HG03521 (cell line): ENCODE results near the gene WFDC1.

Experiments used
- ATAC-seq: cut with Tn5 transposase; IDR thresholded peaks from one replicate; pipeline ENCODE4 v1.9.1; 2021; ENCODE audit warnings: mild to moderate bottlenecking, moderate library complexity; ENCODE audit not compliant: unreplicated experiment

The WFDC1 gene

GRCh38 chr16:84299734-84300440 is 5.2 kb downstream of the WFDC1 start:
- no peak for ATAC-seq

- no peak for ATAC-seq
These were observed 7.7 kb downstream of the WFDC1 start for GRCh38 chr16:84302111-84302954.

- ATAC-seq: no peak
These were observed 8.3 kb downstream of the WFDC1 start for GRCh38 chr16:84303023-84303422.

- no peak for ATAC-seq
These were observed 8.8 kb downstream of the WFDC1 start for GRCh38 chr16:84303516-84303915.

- ATAC-seq: no peak
These were observed 11.9 kb downstream of the WFDC1 start for GRCh38 chr16:84306564-84306963.

- ATAC-seq: no peak
These were observed 12.7 kb downstream of the WFDC1 start for GRCh38 chr16:84307209-84307954.

GRCh38 chr16:84308120-84308519 is 13.4 kb downstream of the WFDC1 start:
- no peak for ATAC-seq

GRCh38 chr16:84310642-84311041 is 16.0 kb downstream of the WFDC1 start:
- no peak for ATAC-seq

GRCh38 chr16:84312783-84313382 is 18.2 kb downstream of the WFDC1 start:
- no peak for ATAC-seq

- ATAC-seq: no peak
These were observed 19.2 kb downstream of the WFDC1 start for GRCh38 chr16:84313921-84314320.

- no peak for ATAC-seq
These were observed 19.7 kb downstream of the WFDC1 start for GRCh38 chr16:84314373-84314772.

- ATAC-seq: no peak
These were observed 20.1 kb downstream of the WFDC1 start for GRCh38 chr16:84314814-84315213.

- no peak for ATAC-seq
These were observed 20.7 kb downstream of the WFDC1 start for GRCh38 chr16:84315422-84315821.

GRCh38 chr16:84318091-84318975 is 23.7 kb downstream of the WFDC1 start:
- no peak for ATAC-seq

GRCh38 chr16:84319146-84319760 is 24.6 kb downstream of the WFDC1 start:
- ATAC-seq: no peak

GRCh38 chr16:84320511-84320910 is 25.8 kb downstream of the WFDC1 start:
- ATAC-seq: no peak

GRCh38 chr16:84321932-84322331 is 27.3 kb downstream of the WFDC1 start:
- no peak for ATAC-seq

GRCh38 chr16:84322749-84323148 is 28.1 kb downstream of the WFDC1 start:
- no peak for ATAC-seq

- no peak for ATAC-seq
These were observed 28.9 kb downstream of the WFDC1 start for GRCh38 chr16:84323606-84324005.
